GM12874 (cell line): ENCODE measurements around the gene B4GALT3.

Source experiments
- CTCF ChIP-seq: IDR thresholded peaks from 2 replicates; pipeline ENCODE4 v1.5.1; 2011; ENCODE audit warnings: low read depth, mild to moderate bottlenecking, control low read depth, low read length, moderate library complexity; ENCODE audit not compliant: insufficient read depth

B4GALT3 gene

GRCh38 chr1:161162806-161163205 is 14.5 kb downstream of the B4GALT3 start:
- TF ChIP-seq CTCF = no peak

GRCh38 chr1:161162052-161162451 is 15.3 kb downstream of the B4GALT3 start:
- TF ChIP-seq CTCF = no peak

- TF ChIP-seq CTCF = no peak
These were observed 15.7 kb downstream of the B4GALT3 start for GRCh38 chr1:161161652-161162051.

- TF ChIP-seq CTCF = no peak
These were observed 16.6 kb downstream of the B4GALT3 start for GRCh38 chr1:161160671-161161145.

GRCh38 chr1:161159913-161160243 is 17.4 kb downstream of the B4GALT3 start:
- TF ChIP-seq CTCF = no peak

- TF ChIP-seq CTCF = no peak
These were observed 18.0 kb downstream of the B4GALT3 start, which contains the start of gene USP21 for GRCh38 chr1:161159087-161159912. TSS of gene USP21 (plus strand) at chr1:161159500. CDS start at chr1:161160641, 1,141 bp downstream.

- no peak for TF ChIP-seq CTCF
These were observed 18.8 kb downstream of the B4GALT3 start for GRCh38 chr1:161158316-161159010.
